ENCODE results near the gene EXOC2. TPM values are rescaled to one million over a fixed set of nuclear protein-coding genes. Genes with fewer than 3 reads are reported as not detected.

The EXOC2 gene
- total RNA-seq, 1 donor from 2014 or later = 30.1 TPM

DNA sequence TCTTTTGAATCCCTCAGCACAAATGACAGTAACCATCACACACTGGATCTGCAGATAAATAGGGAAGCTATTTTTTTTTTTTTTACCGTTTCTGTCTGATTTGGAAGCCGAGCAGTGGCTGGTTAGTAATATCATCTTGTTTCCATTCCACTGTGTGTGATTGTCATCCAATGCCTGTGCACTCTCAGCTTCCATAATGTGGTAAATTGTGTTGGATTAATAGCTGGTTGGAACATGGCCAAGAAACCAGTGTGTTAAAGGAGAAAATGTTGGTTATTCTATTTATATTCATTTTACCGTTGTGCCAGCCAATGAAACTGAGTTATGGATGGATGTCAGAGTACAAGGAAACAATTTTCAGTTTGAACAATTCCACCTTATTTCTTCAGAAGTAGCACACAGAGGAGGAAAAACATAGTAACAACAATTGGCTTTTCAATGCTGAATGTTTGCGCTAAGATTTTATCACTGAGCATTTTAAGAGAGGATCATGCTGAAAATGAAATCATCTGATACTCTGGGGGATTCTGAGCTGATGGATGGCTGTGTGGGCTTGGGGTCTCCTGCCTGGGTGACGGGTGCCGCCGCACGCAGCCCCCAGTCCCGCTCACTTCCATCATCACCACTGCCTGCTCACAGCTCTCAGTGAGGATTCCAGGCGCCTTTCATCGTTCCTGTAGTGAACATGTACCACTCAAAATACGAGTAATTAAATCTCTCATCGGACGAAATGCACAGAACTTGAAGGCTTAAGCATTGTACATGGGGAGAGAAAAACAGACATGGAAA lies 40.7 kb upstream of the EXOC2 start:
- Mint-ChIP-seq H3K27me3 (ENCODE audit: unreplicated experiment) (peaks cover 47% of the 10 kb centered on the region), H3K27ac (ENCODE audit: unreplicated experiment) (no peak overlapping the region), H3K4me1 (ENCODE audit: unreplicated experiment) (no peaks in the 10 kb centered on the region), H3K36me3 (ENCODE audit: unreplicated experiment) (no peaks in the 10 kb centered on the region), H3K4me3 (ENCODE audit: unreplicated experiment) (no peak overlapping the region), H3K9me3 (ENCODE audit: unreplicated experiment) (no peaks in the 10 kb centered on the region)
- TF ChIP-seq, protein P1, sequence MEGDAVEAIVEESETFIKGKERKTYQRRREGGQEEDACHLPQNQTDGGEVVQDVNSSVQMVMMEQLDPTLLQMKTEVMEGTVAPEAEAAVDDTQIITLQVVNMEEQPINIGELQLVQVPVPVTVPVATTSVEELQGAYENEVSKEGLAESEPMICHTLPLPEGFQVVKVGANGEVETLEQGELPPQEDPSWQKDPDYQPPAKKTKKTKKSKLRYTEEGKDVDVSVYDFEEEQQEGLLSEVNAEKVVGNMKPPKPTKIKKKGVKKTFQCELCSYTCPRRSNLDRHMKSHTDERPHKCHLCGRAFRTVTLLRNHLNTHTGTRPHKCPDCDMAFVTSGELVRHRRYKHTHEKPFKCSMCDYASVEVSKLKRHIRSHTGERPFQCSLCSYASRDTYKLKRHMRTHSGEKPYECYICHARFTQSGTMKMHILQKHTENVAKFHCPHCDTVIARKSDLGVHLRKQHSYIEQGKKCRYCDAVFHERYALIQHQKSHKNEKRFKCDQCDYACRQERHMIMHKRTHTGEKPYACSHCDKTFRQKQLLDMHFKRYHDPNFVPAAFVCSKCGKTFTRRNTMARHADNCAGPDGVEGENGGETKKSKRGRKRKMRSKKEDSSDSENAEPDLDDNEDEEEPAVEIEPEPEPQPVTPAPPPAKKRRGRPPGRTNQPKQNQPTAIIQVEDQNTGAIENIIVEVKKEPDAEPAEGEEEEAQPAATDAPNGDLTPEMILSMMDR (IDR thresholded peaks at IDR 0.05) = no peak
- DNase-seq (ENCODE audit: extremely low spot score, unreplicated experiment) = no peak

DNA sequence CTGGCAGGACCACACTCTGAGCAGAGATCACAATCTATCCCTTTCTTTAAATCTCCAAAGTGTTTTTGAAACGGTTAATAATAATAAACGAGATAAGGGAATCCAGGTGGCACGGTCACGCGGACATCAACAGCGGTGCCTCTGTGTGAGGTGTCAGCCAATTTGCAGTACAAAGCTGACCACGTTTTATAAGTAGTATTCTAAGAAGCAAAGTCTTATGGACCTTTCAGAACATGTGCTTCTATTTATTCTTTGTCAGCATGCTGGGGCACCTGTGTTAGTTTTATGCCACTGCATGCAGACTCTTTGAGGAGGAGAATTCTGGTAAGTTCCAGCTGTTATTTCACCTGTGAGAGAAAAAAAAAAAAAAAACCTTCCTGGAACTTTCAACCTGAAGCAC lies 39.0 kb upstream of the EXOC2 start:
- Mint-ChIP-seq H3K9me3 (ENCODE audit: unreplicated experiment) (no peaks in the 10 kb centered on the region), H3K36me3 (ENCODE audit: unreplicated experiment) (no peaks in the 10 kb centered on the region), H3K4me1 (ENCODE audit: unreplicated experiment) (no peaks in the 10 kb centered on the region), H3K4me3 (ENCODE audit: unreplicated experiment) (no peak overlapping the region), H3K27me3 (ENCODE audit: unreplicated experiment) (peaks cover 38% of the 10 kb centered on the region), H3K27ac (ENCODE audit: unreplicated experiment) (no peak overlapping the region)
- no peak for DNase-seq (ENCODE audit: extremely low spot score, unreplicated experiment)
- TF ChIP-seq, protein P1 (IDR thresholded peaks at IDR 0.05) = no peak

DNA sequence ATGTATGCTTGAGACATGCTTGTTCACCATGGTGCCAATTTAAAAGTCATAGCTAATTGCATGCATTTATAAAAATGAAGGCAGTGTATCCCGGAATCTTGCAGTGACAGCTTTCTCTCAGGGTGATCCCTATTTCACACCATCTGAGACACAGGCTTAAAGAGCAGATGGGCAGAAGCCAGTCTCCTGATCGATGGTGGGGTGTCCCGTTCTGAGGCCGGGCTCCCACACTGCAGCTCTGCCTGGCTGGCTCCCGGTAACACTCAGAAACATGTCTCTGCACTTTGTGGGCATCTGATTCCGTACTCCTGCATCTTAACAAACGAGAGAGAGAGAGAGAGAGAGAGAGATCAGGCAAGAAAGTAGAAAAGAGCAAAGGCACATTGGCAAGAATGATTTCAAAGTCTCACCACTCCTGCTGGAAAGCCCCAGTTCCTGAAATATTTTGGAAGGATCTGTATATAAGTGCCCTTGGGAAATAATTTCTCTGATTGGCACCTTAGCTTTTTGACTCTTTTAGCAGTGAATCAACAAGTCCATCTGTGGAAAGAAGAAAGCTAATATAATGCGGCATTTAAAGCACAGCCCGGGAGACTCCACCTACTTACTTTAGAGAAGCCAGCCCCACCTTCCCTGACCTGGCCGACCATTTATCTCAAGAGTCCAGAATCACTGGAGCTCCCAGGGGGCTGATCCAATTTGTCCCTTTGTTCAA lies 36.8 kb upstream of the EXOC2 start:
- TF ChIP-seq, protein P1 (IDR thresholded peaks at IDR 0.05) = no peak
- Mint-ChIP-seq H3K27me3 (ENCODE audit: unreplicated experiment) (peaks cover 55% of the 10 kb centered on the region), H3K4me1 (ENCODE audit: unreplicated experiment) (no peaks in the 10 kb centered on the region), H3K27ac (ENCODE audit: unreplicated experiment) (no peak overlapping the region), H3K9me3 (ENCODE audit: unreplicated experiment) (no peaks in the 10 kb centered on the region), H3K36me3 (ENCODE audit: unreplicated experiment) (no peaks in the 10 kb centered on the region), H3K4me3 (ENCODE audit: unreplicated experiment) (no peak overlapping the region)
- DNase-seq (ENCODE audit: extremely low spot score, unreplicated experiment) = no peak

DNA sequence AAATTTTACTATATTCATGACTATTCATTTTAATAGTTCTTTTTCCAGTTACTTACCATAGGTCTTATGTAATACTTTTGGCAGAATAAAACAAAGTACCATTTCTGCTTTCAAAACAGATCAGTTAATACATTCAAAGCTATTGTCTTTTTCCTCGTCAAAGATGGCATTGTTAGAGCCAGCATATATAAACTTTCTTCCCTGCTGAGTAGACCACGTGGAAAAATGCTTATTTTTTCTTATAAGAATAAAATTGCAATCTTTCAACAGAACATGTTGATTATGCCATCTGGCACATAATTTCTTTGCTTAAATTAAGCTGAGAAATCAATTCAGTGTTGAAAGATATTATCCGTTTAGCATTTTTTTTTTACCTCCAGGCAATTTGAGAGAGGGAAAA lies 34.9 kb upstream of the EXOC2 start:
- DNase-seq (ENCODE audit: extremely low spot score, unreplicated experiment) = no peak
- H3K27me3 Mint-ChIP-seq (ENCODE audit: unreplicated experiment) = peaks cover 52% of the 10 kb centered on the region

DNA sequence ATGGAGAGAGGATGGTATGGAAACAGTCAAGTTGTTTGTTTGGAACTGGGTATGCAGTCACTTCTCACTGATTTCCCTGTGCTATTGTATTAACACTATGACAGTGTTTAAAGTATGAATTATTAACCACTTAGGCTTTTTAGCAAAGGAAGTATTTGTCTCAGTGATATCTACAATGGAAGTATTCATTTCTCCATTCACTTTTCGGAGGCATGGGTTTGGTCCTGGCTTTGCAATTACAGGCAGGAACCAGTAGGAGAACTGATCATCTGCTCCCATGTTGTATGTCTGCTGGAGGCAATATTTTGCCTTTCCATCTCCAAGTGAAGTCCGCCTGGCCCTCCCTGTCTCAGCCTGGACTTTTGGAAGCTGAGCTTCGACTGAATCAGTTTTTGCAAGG lies 30.6 kb upstream of the EXOC2 start:
- H3K27ac Mint-ChIP-seq (ENCODE audit: unreplicated experiment) = no peak overlapping the region
- TF ChIP-seq, protein P1 (IDR thresholded peaks at IDR 0.05) = no peak
- no peaks in the 10 kb centered on the region for H3K36me3 Mint-ChIP-seq (ENCODE audit: unreplicated experiment)
- H3K27me3 Mint-ChIP-seq (ENCODE audit: unreplicated experiment) = peaks cover 24% of the 10 kb centered on the region
- H3K4me3 Mint-ChIP-seq (ENCODE audit: unreplicated experiment) = no peak overlapping the region
- no peaks in the 10 kb centered on the region for H3K9me3 Mint-ChIP-seq (ENCODE audit: unreplicated experiment)
- peaks cover 17% of the 10 kb centered on the region for H3K4me1 Mint-ChIP-seq (ENCODE audit: unreplicated experiment)
- DNase-seq (ENCODE audit: extremely low spot score, unreplicated experiment) = no peak

More for the DNA sequence above, 34.9 kb upstream of the EXOC2 start:
- no peaks in the 10 kb centered on the region for H3K9me3 Mint-ChIP-seq (ENCODE audit: unreplicated experiment)
- H3K36me3 Mint-ChIP-seq (ENCODE audit: unreplicated experiment) = no peaks in the 10 kb centered on the region
- TF ChIP-seq, protein P1 (IDR thresholded peaks at IDR 0.05) = no peak
- no peak overlapping the region for H3K4me3 Mint-ChIP-seq (ENCODE audit: unreplicated experiment)
- H3K4me1 Mint-ChIP-seq (ENCODE audit: unreplicated experiment) = peaks cover 5% of the 10 kb centered on the region
- no peak overlapping the region for H3K27ac Mint-ChIP-seq (ENCODE audit: unreplicated experiment)

Data from osteocyte (in vitro differentiated cells).